Mucosa of rectum (tissue), 2 donors: ENCODE measurements around the gene ZFAND2B.

Source experiments
- H3K27ac ChIP-seq, 2 donors: one replicate each; pipeline ENCODE4 v1.7.0; 2013; ENCODE audit warnings: inconsistent platforms in 2 of 2, low read depth in 2 of 2, low read length in 2 of 2
- H3K27me3 ChIP-seq, 2 donors: one replicate each; pipeline ENCODE4 v1.7.0; 2013; ENCODE audit warnings: low read length in 2 of 2; ENCODE audit not compliant: control insufficient read depth in 2 of 2, insufficient read depth in 2 of 2
- H3K36me3 ChIP-seq, 2 donors: one replicate each; pipeline ENCODE4 v1.7.0; 2013; ENCODE audit warnings: low read length in 2 of 2; ENCODE audit not compliant: control insufficient read depth in 2 of 2, insufficient read depth in 2 of 2
- H3K4me1 ChIP-seq, 2 donors: one replicate each; pipeline ENCODE4 v1.7.0; 2013; ENCODE audit warnings: low read length in 2 of 2, mild to moderate bottlenecking in 1 of 2; ENCODE audit not compliant: control insufficient read depth in 2 of 2, insufficient read depth in 2 of 2
- H3K4me3 ChIP-seq, 2 donors: one replicate each; pipeline ENCODE4 v1.7.0; 2013; ENCODE audit warnings: low read length in 2 of 2
- H3K9ac ChIP-seq, 2 donors: one replicate each; pipeline ENCODE4 v1.7.0; 2013; ENCODE audit warnings: low read length in 2 of 2, low read depth in 1 of 2, mild to moderate bottlenecking in 1 of 2
- H3K9me3 ChIP-seq, 2 donors: one replicate each; pipeline ENCODE4 v1.7.0; 2013; ENCODE audit warnings: low read length in 2 of 2; ENCODE audit not compliant: control insufficient read depth in 2 of 2
- donor health status: healthy.
- donor health status: Normal muscosa, but diverticular disease.

ZFAND2B gene

GRCh38 chr2:219205165-219205538 lies 1.4 kb upstream of the ZFAND2B start:
- no peak overlapping the region for H3K9ac ChIP-seq
- H3K36me3 ChIP-seq: peaks cover 17 to 18% of the 10 kb centered on the region in 2 donors
- no peaks in the 10 kb centered on the region for H3K9me3 ChIP-seq
- H3K4me3 ChIP-seq: no peak overlapping the region
- no peaks in the 10 kb centered on the region for H3K27me3 ChIP-seq
- H3K4me1 ChIP-seq: peaks cover 16 to 19% of the 10 kb centered on the region in 2 donors
- no peak overlapping the region for H3K27ac ChIP-seq

- H3K9ac ChIP-seq: peak overlapping the region; percentile 92 to 98
- peaks cover 18 to 25% of the 10 kb centered on the region in 2 donors for H3K36me3 ChIP-seq
- H3K4me3 ChIP-seq: peak overlapping the region; percentile 71 to 93
- no peaks in the 10 kb centered on the region for H3K9me3 ChIP-seq
- H3K27ac ChIP-seq: peak overlapping the region; percentile 94 to 98
- no peaks in the 10 kb centered on the region for H3K27me3 ChIP-seq
- peaks cover 16 to 19% of the 10 kb centered on the region in 2 donors for H3K4me1 ChIP-seq
These were observed 628 bp upstream of the ZFAND2B start for GRCh38 chr2:219205981-219206327.

DNA sequence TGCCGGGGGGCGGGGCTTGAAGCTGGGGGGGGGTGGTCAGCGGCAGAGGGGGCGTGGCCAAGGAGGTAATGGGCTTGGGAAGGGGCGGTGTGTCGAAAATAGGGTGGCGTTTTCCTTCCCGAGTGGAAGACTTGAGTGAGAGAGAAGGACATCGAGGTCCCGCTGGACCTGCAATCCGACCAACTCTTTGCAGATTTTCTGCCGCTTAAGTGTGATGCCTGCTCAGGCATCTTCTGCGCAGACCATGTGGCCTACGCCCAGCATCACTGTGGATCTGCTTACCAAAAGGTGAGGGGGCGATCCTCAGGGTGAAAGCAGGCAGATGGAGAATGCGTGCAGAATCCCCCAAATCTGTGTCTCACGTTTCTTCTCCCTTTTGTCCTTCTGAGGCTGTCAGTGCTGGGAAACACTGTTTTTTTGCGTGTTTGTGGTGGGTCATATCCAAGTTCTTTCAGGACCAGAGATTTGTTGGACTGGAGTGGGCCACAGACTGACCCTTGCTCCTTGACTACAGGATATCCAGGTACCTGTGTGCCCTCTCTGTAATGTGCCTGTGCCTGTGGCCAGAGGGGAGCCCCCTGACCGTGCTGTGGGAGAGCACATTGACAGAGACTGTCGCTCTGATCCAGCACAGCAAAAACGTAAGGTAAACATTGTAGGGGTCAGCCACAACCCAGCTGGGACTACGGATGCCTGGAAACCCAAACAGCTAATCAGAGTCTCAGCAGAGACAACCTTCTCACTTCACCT lies 727 bp downstream of the ZFAND2B start:
- no peaks in the 10 kb centered on the region for H3K27me3 ChIP-seq
- peaks cover 16 to 19% of the 10 kb centered on the region in 2 donors for H3K4me1 ChIP-seq
- H3K4me3 ChIP-seq: peak overlapping the region; percentile 56 to 79
- peaks cover 18 to 28% of the 10 kb centered on the region in 2 donors for H3K36me3 ChIP-seq
- peak overlapping the region; percentile 38 to 67 for H3K9ac ChIP-seq
- peak overlapping the region; percentile 94 to 98 for H3K27ac ChIP-seq
- H3K9me3 ChIP-seq: no peaks in the 10 kb centered on the region

DNA sequence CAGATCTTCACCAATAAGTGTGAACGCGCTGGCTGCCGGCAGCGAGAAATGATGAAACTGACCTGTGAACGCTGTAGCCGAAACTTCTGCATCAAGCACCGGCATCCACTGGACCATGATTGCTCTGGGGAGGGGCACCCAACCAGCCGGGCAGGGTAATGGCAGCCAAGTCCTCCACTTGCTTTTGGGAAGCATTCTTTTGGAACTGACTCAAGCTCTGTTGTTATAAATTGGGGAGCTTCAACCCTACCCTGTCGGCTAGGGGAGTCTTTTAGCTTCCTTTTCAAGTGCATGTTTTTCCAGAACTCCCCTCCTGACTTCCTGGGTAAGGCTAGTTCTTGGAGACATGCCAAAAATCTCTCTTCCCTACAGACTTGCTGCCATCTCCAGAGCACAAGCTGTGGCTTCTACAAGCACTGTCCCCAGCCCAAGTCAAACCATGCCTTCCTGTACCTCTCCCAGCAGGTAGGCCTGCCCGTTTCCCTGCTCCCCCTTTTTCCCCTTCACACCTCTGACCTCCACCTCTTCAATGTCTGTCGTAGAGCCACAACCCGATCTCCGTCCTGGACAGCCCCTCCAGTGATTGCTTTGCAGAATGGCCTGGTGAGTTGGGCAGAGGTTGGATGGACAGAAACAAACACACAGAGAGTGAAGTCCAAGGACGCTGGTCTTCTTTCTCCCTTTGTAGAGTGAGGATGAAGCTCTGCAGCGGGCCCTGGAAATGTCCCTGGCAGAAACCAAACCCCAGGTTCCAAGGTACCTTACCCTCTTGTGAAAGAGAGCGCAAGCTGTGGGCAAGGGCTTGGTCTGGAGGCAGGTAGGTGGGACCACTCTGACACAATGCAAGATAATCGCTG lies 1.5 kb downstream of the ZFAND2B start:
- Histone ChIP-seq H3K4me3 (peak overlapping the region in 1 of 2 donors; percentile 79), H3K36me3 (peaks cover 23 to 29% of the 10 kb centered on the region in 2 donors), H3K27ac (no peak overlapping the region), H3K27me3 (no peaks in the 10 kb centered on the region), H3K9ac (peak overlapping the region in 1 of 2 donors; percentile 67), H3K4me1 (peaks cover 16 to 19% of the 10 kb centered on the region in 2 donors), H3K9me3 (no peaks in the 10 kb centered on the region)

DNA sequence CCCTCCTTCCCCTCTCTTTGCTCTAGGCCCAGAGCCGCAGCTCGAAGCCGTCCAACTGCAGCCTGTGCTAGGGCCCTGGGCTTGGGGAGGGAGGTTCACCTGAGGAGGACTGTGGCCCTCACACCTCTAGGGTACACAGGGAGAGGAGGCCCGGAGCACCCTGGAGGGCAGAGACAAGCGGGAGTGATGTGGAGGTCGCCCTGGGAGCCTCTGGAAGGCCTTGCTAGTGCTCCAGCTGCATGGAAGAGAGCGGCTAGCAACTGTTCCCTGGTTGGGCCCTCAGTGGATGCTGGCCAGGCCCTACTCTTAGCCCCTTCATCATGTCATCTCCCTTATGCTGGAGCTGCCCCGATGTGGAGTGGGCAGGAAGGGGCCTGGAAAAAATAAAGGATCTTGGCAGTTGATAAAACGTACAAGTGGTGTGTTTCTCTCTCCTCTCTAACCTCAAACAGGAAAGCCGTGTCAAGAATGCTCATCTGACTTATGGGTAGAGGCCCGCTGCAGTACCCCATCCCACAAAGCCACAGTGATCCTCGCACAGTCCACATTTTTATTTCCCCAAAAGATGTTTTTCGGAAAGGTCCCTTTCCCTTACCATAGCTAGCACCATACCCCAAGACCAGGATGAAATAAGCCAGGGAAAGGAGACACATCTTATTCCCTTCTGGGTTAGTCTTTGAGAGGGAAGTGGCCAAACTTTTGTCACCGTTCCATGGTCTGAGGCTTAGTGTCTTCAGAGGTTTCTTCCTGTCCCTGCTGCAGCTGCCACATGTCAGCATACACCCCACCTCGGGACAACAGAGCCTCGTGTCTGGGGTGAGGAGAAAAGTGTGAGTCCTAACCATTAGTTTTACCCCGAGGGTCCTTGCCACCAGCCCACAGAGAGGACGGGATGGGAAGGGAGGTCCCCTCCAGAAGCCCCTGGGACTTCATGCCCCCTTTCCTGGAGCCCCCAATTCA lies 2.9 kb downstream of the ZFAND2B start:
- H3K27me3 ChIP-seq: no peaks in the 10 kb centered on the region
- no peak overlapping the region for H3K4me3 ChIP-seq
- H3K27ac ChIP-seq: peak overlapping the region in 1 of 2 donors; percentile 23
- H3K36me3 ChIP-seq: peaks cover 26 to 32% of the 10 kb centered on the region in 2 donors
- no peak overlapping the region for H3K9ac ChIP-seq
- no peaks in the 10 kb centered on the region for H3K9me3 ChIP-seq
- peaks cover 16 to 19% of the 10 kb centered on the region in 2 donors for H3K4me1 ChIP-seq

GRCh38 chr2:219210196-219210885 lies 3.8 kb downstream of the ZFAND2B start:
- Histone ChIP-seq H3K36me3 (peaks cover 30 to 36% of the 10 kb centered on the region in 2 donors), H3K27me3 (no peaks in the 10 kb centered on the region), H3K4me3 (no peak overlapping the region), H3K4me1 (peaks cover 16 to 19% of the 10 kb centered on the region in 2 donors), H3K27ac (no peak overlapping the region), H3K9ac (no peak overlapping the region), H3K9me3 (no peaks in the 10 kb centered on the region)

- H3K9ac ChIP-seq: peak overlapping the region in 1 of 2 donors; percentile 14
- no peaks in the 10 kb centered on the region for H3K9me3 ChIP-seq
- H3K4me3 ChIP-seq: peak overlapping the region in 1 of 2 donors; percentile 7
- no peaks in the 10 kb centered on the region for H3K27me3 ChIP-seq
- no peak overlapping the region for H3K27ac ChIP-seq
- peaks cover 14 to 17% of the 10 kb centered on the region in 2 donors for H3K4me1 ChIP-seq
- peaks cover 30 to 36% of the 10 kb centered on the region in 2 donors for H3K36me3 ChIP-seq
These were observed 4.3 kb downstream of the ZFAND2B start for GRCh38 chr2:219210886-219211362.

DNA sequence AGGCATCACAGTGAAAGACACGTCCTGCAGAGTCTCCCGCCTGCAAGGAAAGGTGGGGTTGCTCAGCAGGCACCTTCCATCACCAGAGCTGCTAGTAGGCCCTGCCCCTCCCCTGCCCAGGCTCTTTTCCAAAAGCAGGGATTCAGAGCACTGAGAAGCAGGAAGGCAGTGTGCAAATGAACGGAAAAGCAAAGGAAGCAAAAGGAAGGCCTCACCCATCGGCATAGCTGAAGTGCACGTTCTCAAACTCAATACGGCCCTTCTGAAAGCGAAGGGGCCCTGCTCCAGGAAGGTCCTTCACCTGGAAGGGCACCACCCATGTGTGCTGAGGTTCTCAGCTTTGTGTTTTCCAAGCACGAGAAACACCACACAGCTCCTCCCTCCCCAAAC lies 6.4 kb downstream of the ZFAND2B start:
- peaks cover 30 to 35% of the 10 kb centered on the region in 2 donors for H3K36me3 ChIP-seq
- peaks cover 9 to 11% of the 10 kb centered on the region in 2 donors for H3K4me1 ChIP-seq
- no peak overlapping the region for H3K27ac ChIP-seq
- no peak overlapping the region for H3K9ac ChIP-seq
- H3K4me3 ChIP-seq: no peak overlapping the region
- no peaks in the 10 kb centered on the region for H3K27me3 ChIP-seq
- no peaks in the 10 kb centered on the region for H3K9me3 ChIP-seq

DNA sequence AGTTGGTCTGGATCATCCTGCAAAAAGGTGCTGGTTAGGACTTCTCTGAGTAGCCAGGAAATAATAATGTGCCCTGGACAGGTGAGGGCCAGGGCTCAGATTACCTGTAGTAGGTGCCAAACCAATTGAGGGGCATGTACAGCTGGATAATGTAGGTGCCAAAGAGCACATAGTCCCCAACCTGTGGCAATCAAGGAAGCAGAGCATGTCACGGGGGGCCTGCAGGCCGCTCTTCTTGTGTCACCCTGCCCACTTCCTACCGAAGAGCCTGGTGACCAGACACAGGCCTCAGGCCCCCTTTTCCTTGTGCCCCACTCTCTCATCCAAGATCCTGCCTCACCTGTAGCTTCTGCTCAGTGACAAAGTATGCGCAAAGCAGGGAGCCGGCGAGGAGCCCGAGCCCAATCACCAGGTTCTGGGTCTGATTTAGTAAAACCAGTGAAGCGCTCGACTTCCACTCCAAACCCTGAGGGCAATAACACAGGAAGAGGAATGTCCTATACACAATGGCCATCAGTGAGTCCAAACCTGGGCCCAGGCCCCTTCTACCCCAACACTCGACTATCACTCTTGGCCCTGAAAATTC lies 7.0 kb downstream of the ZFAND2B start:
- H3K36me3 ChIP-seq: peaks cover 24 to 30% of the 10 kb centered on the region in 2 donors
- H3K27ac ChIP-seq: no peak overlapping the region
- H3K27me3 ChIP-seq: no peaks in the 10 kb centered on the region
- no peak overlapping the region for H3K9ac ChIP-seq
- no peaks in the 10 kb centered on the region for H3K9me3 ChIP-seq
- H3K4me3 ChIP-seq: no peak overlapping the region
- peaks cover 13 to 14% of the 10 kb centered on the region in 2 donors for H3K4me1 ChIP-seq
